Caco-2 (cell line): Measurements from ENCODE around the gene STAM. TPM values are rescaled to one million over a fixed set of nuclear protein-coding genes. Genes with fewer than 3 reads are reported as not detected.
A peak's percentile ranks its signal among the peaks of the same experiment; 100 is the strongest.

Source experiments
- BruUV-seq: library from RNA; stranded (reverse); fragments of 400-500 nt; replicated peaks from 2 replicates; lab custom pipeline; 2021; lab: Mats Ljungman, UMichigan
- CTCF ChIA-PET: fragments of 300-600 bp; sonication (Branson Sonifier 250); formaldehyde crosslinking; loops from one replicate; lab custom pipeline; 2022; ENCODE audit warnings: antibody characterized with exemption; lab: Charles Lee
- POLR2A ChIA-PET: fragments of 300-600 bp; sonication (Branson Sonifier 250); formaldehyde crosslinking; loops from one replicate; lab custom pipeline; 2022; ENCODE audit warnings: antibody characterized with exemption; lab: Charles Lee
- DNase-seq, 2 experiments: peaks; one replicate each; pipeline versions ENCODE4 v3.0.0 to v3.0.0-alpha.2; 2020 to 2022
- H3K27me3 ChIP-seq: replicated peaks from 2 replicates; pipeline ENCODE4 v1.6.0; 2011; ENCODE audit warnings: low read length; ENCODE audit not compliant: control insufficient read depth, insufficient read depth
- H3K36me3 ChIP-seq: 2 replicates; pipeline ENCODE4 v1.5.1; 2011; ENCODE audit warnings: low read length; ENCODE audit not compliant: control insufficient read depth, insufficient read depth
- H3K4me1 ChIP-seq: fragments of 250-450 bp; sonication (Bioruptor Pico); 2 replicates; pipeline ENCODE4 v1.5.1; 2020; ENCODE audit warnings: mild to moderate bottlenecking
- H3K4me3 ChIP-seq: 2 replicates; pipeline ENCODE4 v1.5.1; 2011; ENCODE audit warnings: low read depth, mild to moderate bottlenecking, control low read depth, low read length
- H3K9me3 ChIP-seq: fragments of 250-450 bp; sonication (Bioruptor Pico); 2 replicates; pipeline ENCODE4 v1.5.1; 2020; ENCODE audit warnings: mild to moderate bottlenecking, moderate library complexity
- H3K27ac Mint-ChIP-seq: one replicate; pipeline ENCODE4 v1.8.0; 2022; ENCODE audit warnings: mixed read lengths; ENCODE audit not compliant: unreplicated experiment
- H3K27me3 Mint-ChIP-seq: one replicate; pipeline ENCODE4 v1.8.0; 2022; ENCODE audit warnings: mixed read lengths; ENCODE audit not compliant: insufficient read depth, unreplicated experiment
- H3K36me3 Mint-ChIP-seq: one replicate; pipeline ENCODE4 v1.8.0; 2022; ENCODE audit warnings: mild to moderate bottlenecking, mixed read lengths; ENCODE audit not compliant: insufficient read depth, unreplicated experiment
- H3K4me1 Mint-ChIP-seq: one replicate; pipeline ENCODE4 v1.8.0; 2022; ENCODE audit warnings: low read depth, mixed read lengths; ENCODE audit not compliant: unreplicated experiment
- H3K4me3 Mint-ChIP-seq: one replicate; pipeline ENCODE4 v1.8.0; 2022; ENCODE audit warnings: mild to moderate bottlenecking, moderate library complexity, mixed read lengths; ENCODE audit not compliant: unreplicated experiment
- H3K9me3 Mint-ChIP-seq: one replicate; pipeline ENCODE4 v1.8.0; 2022; ENCODE audit warnings: mixed read lengths; ENCODE audit not compliant: unreplicated experiment
- CTCF ChIP-seq, 2 experiments: fragments of 200-600 bp in 1 of 2; IDR thresholded peaks; 1 replicate in 1 of 2; 2 replicates in 1 of 2; pipeline versions ENCODE4 v1.5.1 to v1.8.0; 2011 to 2022; ENCODE audit warnings: antibody characterized with exemption in 1 of 2, control low read depth in 1 of 2, inconsistent platforms in 1 of 2, low read depth in 1 of 2, low read length in 1 of 2, mild to moderate bottlenecking in 1 of 2, moderate library complexity in 1 of 2; ENCODE audit not compliant: insufficient read depth in 1 of 2, severe bottlenecking in 1 of 2, unreplicated experiment in 1 of 2
- intact Hi-C: fragments of 100-400 bp; cut with micrococcal nuclease; formaldehyde crosslinking; loops from one replicate; pipeline ENCODE4 v1.10.0; 2022; ENCODE audit not compliant: unreplicated experiment
- total RNA-seq: library from RNA; stranded (reverse); gene quantifications from 2 replicates; pipeline ENCODE4 v1.2.3, GENCODE V29; 2022

Gene STAM
- total RNA-seq, 1 experiment from 2014 or later = 51.9 TPM

- Mint-ChIP-seq H3K27ac (peak within 1 kb of the TSS; percentile 88), H3K4me1 (peaks cover 5% of the 10 kb centered on the region), H3K27me3 (peaks cover 3% of the 10 kb centered on the region), H3K36me3 (peaks cover 21% of the 10 kb centered on the region), H3K4me3 (peak within 1 kb of the TSS; percentile 97), H3K9me3 (no peaks in the 10 kb centered on the region)
- no peaks in the 10 kb centered on the region for H3K36me3 ChIP-seq
- ChIA-PET CTCF (interaction anchor here (0.5 to 2.4 kb wide), 17 partner anchors 17 to 1066 kb away, joined by 3 to 32 read pairs (median 5); partner anchors contain the start of gene STAM), POLR2A (interaction anchor here (0.5 to 2.5 kb wide), 7 partner anchors 27 to 1188 kb away, joined by 3 to 80 read pairs (median 5); partner anchors contain the start of gene STAM)
- no peaks in the 10 kb centered on the region for H3K27me3 ChIP-seq
- H3K4me1 ChIP-seq = no peaks in the 10 kb centered on the region; the same call in 1 of the 2 replicates
- intact Hi-C loops = loop anchor here (1.0 to 5.0 kb wide), 4 partner anchors 16 to 90 kb away; partner anchors contain the start of gene STAM
- TF ChIP-seq CTCF (IDR thresholded peaks at IDR 0.05; ENCODE audit: insufficient read depth in 1 of 2, low read depth in 1 of 2, low read length in 1 of 2, severe bottlenecking in 1 of 2, unreplicated experiment in 1 of 2) = peak in 1 of 2 experiments; percentile 62
- TSS peak; percentile 91 for BruUV-seq
- no peaks in the 10 kb centered on the region for H3K9me3 ChIP-seq
- peak within 1 kb of the TSS; percentile 98 for H3K4me3 ChIP-seq
- DNase-seq = peak; percentile 87 to 92
Observed at GRCh38 chr10:17617031-17617911, 26.7 kb upstream of the STAM start, which contains the start of gene HACD1. Gene HACD1 (minus strand): TSS chr10:17617374. CDS start chr10:17617339, 35 bp downstream.

- Mint-ChIP-seq H3K9me3 (no peaks in the 10 kb centered on the region), H3K36me3 (peaks cover 13% of the 10 kb centered on the region), H3K27ac (no peak overlapping the region), H3K27me3 (peaks cover 7% of the 10 kb centered on the region), H3K4me3 (no peak overlapping the region), H3K4me1 (peaks cover 5% of the 10 kb centered on the region)
- TF ChIP-seq CTCF (IDR thresholded peaks at IDR 0.05; ENCODE audit: insufficient read depth in 1 of 2, low read depth in 1 of 2, low read length in 1 of 2, severe bottlenecking in 1 of 2, unreplicated experiment in 1 of 2) = no peak
- Histone ChIP-seq H3K4me1 (no peaks in the 10 kb centered on the region), H3K27me3 (no peaks in the 10 kb centered on the region), H3K36me3 (no peaks in the 10 kb centered on the region), H3K4me3 (no peak overlapping the region), H3K9me3 (no peaks in the 10 kb centered on the region)
- CTCF ChIA-PET = interaction anchor here (0.7 kb wide), 1 partner anchor 22 kb away, joined by 3 read pairs; the partner anchor contains the start of gene STAM
- intact Hi-C loops = no loop called here
- no peak for DNase-seq
- POLR2A ChIA-PET = interaction anchor here (0.7 kb wide), 1 partner anchor 22 kb away, joined by 4 read pairs; the partner anchor contains the start of gene STAM
- no TSS peak for BruUV-seq
Observed at GRCh38 chr10:17622061-17622460, 21.9 kb upstream of the STAM start.

- BruUV-seq = no TSS peak
- Mint-ChIP-seq H3K36me3 (no peaks in the 10 kb centered on the region), H3K4me3 (no peak overlapping the region), H3K27me3 (peaks cover 7% of the 10 kb centered on the region), H3K9me3 (no peaks in the 10 kb centered on the region), H3K27ac (no peak overlapping the region), H3K4me1 (no peaks in the 10 kb centered on the region)
- POLR2A ChIA-PET = no interaction called here
- intact Hi-C loops = no loop called here
- no peaks in the 10 kb centered on the region for H3K4me1 ChIP-seq
- no peaks in the 10 kb centered on the region for H3K27me3 ChIP-seq
- no peak for DNase-seq
- H3K9me3 ChIP-seq = peaks cover 4% of the 10 kb centered on the region; the same call in 1 of the 2 replicates
- TF ChIP-seq CTCF (IDR thresholded peaks at IDR 0.05; ENCODE audit: insufficient read depth in 1 of 2, low read depth in 1 of 2, low read length in 1 of 2, severe bottlenecking in 1 of 2, unreplicated experiment in 1 of 2) = no peak
- H3K4me3 ChIP-seq = no peak overlapping the region
- H3K36me3 ChIP-seq = no peaks in the 10 kb centered on the region
- CTCF ChIA-PET = no interaction called here
Observed at GRCh38 chr10:17624996-17625395, 19.0 kb upstream of the STAM start.
